A549 (cell line): ENCODE measurements around the gene NUFIP2. TPM values are rescaled to one million over a fixed set of nuclear protein-coding genes. Genes with fewer than 3 reads are reported as not detected.
"Not testable (repeated sequence)": the region's sequence is repeated elsewhere in the genome, so short reads cannot be mapped to it uniquely, and the experiment has no call there.

Source experiments
- ATAC-seq, 2 experiments: fragments of 200-7000 bp in 1 of 2; fragments of >200 bp in 1 of 2; cut with Nextera tagmentation in 1 of 2; cut with Tn5 transposase in 1 of 2; 3 replicates each; pipeline versions ENCODE4 v1.8.0 to v1.9.1; 2018 to 2020; ENCODE audit warnings: mild to moderate bottlenecking in 1 of 2, moderate library complexity in 1 of 2
- CTCF ChIA-PET: fragments of 300-600 bp; sonication (Branson Sonifier 250); formaldehyde crosslinking; extraction: SDS; loops from one replicate; lab custom pipeline; 2021; ENCODE audit warnings: antibody characterized with exemption, inconsistent platforms; lab: Yijun Ruan, JAX
- POLR2A ChIA-PET: fragments of 350-600 bp; formaldehyde crosslinking; extraction: SDS; loops from one replicate; lab custom pipeline; 2021; ENCODE audit warnings: antibody characterized with exemption, inconsistent platforms; lab: Yijun Ruan, JAX
- DNase-seq, 2 experiments: peaks; one replicate each; pipeline versions ENCODE4 v3.0.0 to v3.0.0-alpha.2; 2011 to 2016; ENCODE audit warnings: low read depth in 1 of 2, low spot score in 1 of 2
- FAIRE-seq: peaks from 2 replicates; lab custom pipeline; 2011; peaks lifted over from hg19 to GRCh38; lab: Jason Lieb, UNC
- H3K27ac ChIP-seq, 2 experiments: fragments of >200 bp; sonication (Bioruptor Twin); formaldehyde crosslinking; 3 replicates each; pipeline ENCODE4 v1.5.1; 2016 to 2017
- H3K4me1 ChIP-seq: fragments of >200 bp; sonication (Bioruptor Twin); formaldehyde crosslinking; 3 replicates; pipeline ENCODE4 v1.6.1; 2016
- H3K4me2 ChIP-seq: fragments of >200 bp; sonication (Bioruptor Twin); formaldehyde crosslinking; 3 replicates; pipeline ENCODE4 v1.6.1; 2016
- H3K4me3 ChIP-seq: fragments of >200 bp; sonication (Bioruptor Twin); formaldehyde crosslinking; 3 replicates; pipeline ENCODE4 v1.5.1; 2016
- H3K9me3 ChIP-seq: fragments of >200 bp; sonication (Bioruptor Twin); formaldehyde crosslinking; 3 replicates; pipeline ENCODE4 v1.6.1; 2016
- CHD2 ChIP-seq: fragments of 150-350 bp; IDR thresholded peaks from 2 replicates; pipeline ENCODE4 v1.6.1; 2014; ENCODE audit warnings: low read length; ENCODE audit not compliant: partially characterized antibody
- E2F6 ChIP-seq: IDR thresholded peaks from 2 replicates; pipeline ENCODE4 v1.6.1; 2012; ENCODE audit warnings: low read depth, borderline replicate concordance
- EHMT2 ChIP-seq: fragments of 200-600 bp; sonication (generic); IDR thresholded peaks from 2 replicates; pipeline ENCODE4 v1.6.1; 2016; ENCODE audit warnings: antibody characterized with exemption, low read depth, mild to moderate bottlenecking, moderate library complexity
- ELK1 ChIP-seq: fragments of 150-350 bp; IDR thresholded peaks from 2 replicates; pipeline ENCODE4 v1.6.1; 2014; ENCODE audit warnings: low read depth, mild to moderate bottlenecking, low read length
- FOSL2 ChIP-seq, 2 experiments: fragments of 450-650 bp in 1 of 2; fragments of >200 bp in 1 of 2; sonication (Bioruptor Twin) in 1 of 2; formaldehyde crosslinking; IDR thresholded peaks; 2 replicates each; pipeline versions ENCODE4 v1.5.0 to v1.6.1; 2016 to 2020; ENCODE audit warnings: mild to moderate bottlenecking in 1 of 2, moderate library complexity in 1 of 2
- FOXS1 ChIP-seq: fragments of 250-450 bp; sonication (Bioruptor Pico); IDR thresholded peaks from 2 replicates; pipeline ENCODE4 v1.5.0; 2020; ENCODE audit warnings: mild to moderate bottlenecking, moderate library complexity
- GATA3 ChIP-seq: IDR thresholded peaks from 2 replicates; pipeline ENCODE4 v1.6.1; 2012; ENCODE audit warnings: borderline replicate concordance
- HOXA7 ChIP-seq: fragments of 250-450 bp; sonication (Bioruptor Pico); IDR thresholded peaks from 2 replicates; pipeline ENCODE4 v1.5.0; 2020; ENCODE audit warnings: mild to moderate bottlenecking, moderate library complexity
- HOXB5 ChIP-seq: fragments of 250-450 bp; sonication (Bioruptor Pico); IDR thresholded peaks from 2 replicates; pipeline ENCODE4 v1.5.0; 2020; ENCODE audit warnings: mild to moderate bottlenecking, moderate library complexity
- JUNB ChIP-seq: fragments of >200 bp; sonication (Bioruptor Twin); formaldehyde crosslinking; IDR thresholded peaks from 2 replicates; pipeline ENCODE4 v1.6.1; 2016
- NFE2L2 ChIP-seq: fragments of 150-350 bp; conservative IDR thresholded peaks from 2 replicates; pipeline ENCODE4 v1.6.1; 2014; ENCODE audit warnings: low read length
- PHF8 ChIP-seq: fragments of 200-600 bp; sonication (generic); IDR thresholded peaks from 2 replicates; pipeline ENCODE4 v1.6.1; 2016; ENCODE audit warnings: low read depth, mild to moderate bottlenecking, antibody characterized with exemption, moderate library complexity, borderline replicate concordance
- POLR2A ChIP-seq: IDR thresholded peaks from 2 replicates; pipeline ENCODE4 v1.6.1; 2012; ENCODE audit warnings: mild to moderate bottlenecking, low read length
- POLR2AphosphoS2 ChIP-seq: conservative IDR thresholded peaks from 2 replicates; pipeline ENCODE4 v1.6.1; 2012; ENCODE audit warnings: low read length, improper control_type of control experiment, inconsistent platforms
- RAD21 ChIP-seq, 2 experiments: fragments of >200 bp in 1 of 2; sonication (Bioruptor Twin) in 1 of 2; formaldehyde crosslinking in 1 of 2; IDR thresholded peaks in 1 of 2; conservative IDR thresholded peaks in 1 of 2; 2 replicates in 1 of 2; 3 replicates in 1 of 2; pipeline ENCODE4 v1.6.1; 2012 to 2018; ENCODE audit warnings: inconsistent platforms in 1 of 2
- RARB ChIP-seq: fragments of 250-450 bp; sonication (Bioruptor Pico); IDR thresholded peaks from 2 replicates; pipeline ENCODE4 v1.8.0; 2021; ENCODE audit warnings: mild to moderate bottlenecking, moderate library complexity
- RFX5 ChIP-seq: fragments of 450-650 bp; IDR thresholded peaks from 2 replicates; pipeline ENCODE4 v1.7.1; 2014; ENCODE audit warnings: antibody characterized with exemption, mild to moderate bottlenecking, moderate library complexity
- RNF2 ChIP-seq: fragments of 200-600 bp; sonication (generic); IDR thresholded peaks from 2 replicates; pipeline ENCODE4 v1.6.1; 2016; ENCODE audit warnings: low read depth, mild to moderate bottlenecking, antibody characterized with exemption, moderate library complexity, borderline replicate concordance
- TP53 ChIP-seq: fragments of 250-450 bp; sonication (Bioruptor Pico); IDR thresholded peaks from 2 replicates; pipeline ENCODE4 v1.5.0; 2021; ENCODE audit warnings: mild to moderate bottlenecking, moderate library complexity
- ZNF302 ChIP-seq: fragments of 250-450 bp; sonication (Bioruptor Pico); IDR thresholded peaks from 2 replicates; pipeline ENCODE4 v1.9.0; 2021; ENCODE audit warnings: inconsistent platforms, mild to moderate bottlenecking, moderate library complexity
- WGBS: methylation state at CpG from one replicate; pipeline ENCODE4 v1.1.6; 2017; ENCODE audit errors: missing lambda C conversion rate; 5-methylcytosine and 5-hydroxymethylcytosine counted together
- polyA plus RNA-seq, 4 experiments: library from polyadenylated mRNA; depleted of rRNA in 3 of 4; stranded (reverse); fragments of >200 nt; fragmentation: RNase III in 1 of 4; extraction: RNeasy Plus Mini Kit Qiagen cat#74134 plus additional on column Dnase treatment in 1 of 4; gene quantifications; 2 replicates in 3 of 4; 3 replicates in 1 of 4; pipeline ENCODE4 v1.2.3, GENCODE V29; 2011 to 2017
- TF ChIP-seq, protein P1 (sequence below): IDR thresholded peaks from 2 replicates; pipeline ENCODE4 v1.6.1; 2012
- TF ChIP-seq, protein P2 (sequence below): fragments of 450-650 bp; IDR thresholded peaks from 2 replicates; pipeline ENCODE4 v1.6.1; 2014; ENCODE audit warnings: antibody characterized with exemption

NUFIP2 gene
- polyA plus RNA-seq, 2 of the 4 experiments (the other 2 are of a cell fraction) = 29.4 to 33.1 TPM

DNA sequence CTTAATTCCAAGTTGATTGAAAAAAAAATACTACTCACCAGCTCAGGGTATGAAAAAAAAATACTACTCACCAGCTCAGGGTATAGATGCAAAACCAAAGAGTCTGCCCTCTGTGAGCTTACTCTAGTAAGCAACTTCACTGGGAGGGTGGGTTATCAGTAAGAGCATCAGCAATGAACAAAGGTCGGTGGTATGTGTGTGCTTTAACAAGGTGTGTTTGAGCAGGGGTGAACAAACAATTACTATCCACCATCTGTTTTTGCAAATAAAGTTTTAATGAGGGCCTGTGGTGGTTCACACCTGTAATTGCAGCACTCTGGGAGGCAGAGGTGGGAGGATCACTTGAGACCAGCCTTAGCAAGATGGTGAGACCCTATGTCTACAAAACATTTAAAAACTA is 20.0 kb downstream of the NUFIP2 start:
- Histone ChIP-seq H3K4me2 (no peak overlapping the region), H3K4me3 (no peak overlapping the region), H3K4me1 (peaks cover 12% of the 10 kb centered on the region; the same call in 2 of the 3 replicates), H3K27ac (no peak overlapping the region), H3K9me3 (peaks cover 5% of the 10 kb centered on the region)
- WGBS = 78% methylated on average over 1 of the region's 1 CpG
- FAIRE-seq (no peak), ATAC-seq (no peak), DNase-seq (no peak)
- ChIA-PET POLR2A (interaction anchor here (0.7 to 1.1 kb wide), 2 partner anchors 20 to 33 kb away, joined by 3 to 4 read pairs; partner anchors contain the start of gene NUFIP2), CTCF (interaction anchor here (0.6 to 1.9 kb wide), 11 partner anchors 12 to 964 kb away, joined by 3 to 11 read pairs (median 4); partner anchors contain the start of gene MYO18A)
- TF ChIP-seq RFX5 = no peak
- no peak for TF ChIP-seq HOXA7 (CRISPR knock-in tag)
- no peak for TF ChIP-seq TP53 (CRISPR knock-in tag)
- no peak for TF ChIP-seq NFE2L2
- TF ChIP-seq ZNF302 (CRISPR knock-in tag) = no peak
- no peak for TF ChIP-seq JUNB
- TF ChIP-seq FOSL2 (IDR thresholded peaks at IDR 0.05) = no peak
- TF ChIP-seq FOSL2 (CRISPR knock-in tag; IDR thresholded peaks at IDR 0.05) = no peak
- TF ChIP-seq RARB (CRISPR knock-in tag) = no peak

- ATAC-seq, H3K4me2 ChIP-seq, DNase-seq, H3K4me1 ChIP-seq, H3K9me3 ChIP-seq, FAIRE-seq, H3K4me3 ChIP-seq, H3K27ac ChIP-seq, POLR2A ChIA-PET: not testable (repeated sequence)
- CTCF ChIA-PET = interaction anchor here (1.4 kb wide), 2 partner anchors 19 to 53 kb away, joined by 3 to 6 read pairs; no protein-coding TSS in a partner anchor
- 93% methylated on average over 8 of the region's 9 CpGs for WGBS
Observed at GRCh38 chr17:29271980-29272379, 22.0 kb downstream of the NUFIP2 start.

DNA sequence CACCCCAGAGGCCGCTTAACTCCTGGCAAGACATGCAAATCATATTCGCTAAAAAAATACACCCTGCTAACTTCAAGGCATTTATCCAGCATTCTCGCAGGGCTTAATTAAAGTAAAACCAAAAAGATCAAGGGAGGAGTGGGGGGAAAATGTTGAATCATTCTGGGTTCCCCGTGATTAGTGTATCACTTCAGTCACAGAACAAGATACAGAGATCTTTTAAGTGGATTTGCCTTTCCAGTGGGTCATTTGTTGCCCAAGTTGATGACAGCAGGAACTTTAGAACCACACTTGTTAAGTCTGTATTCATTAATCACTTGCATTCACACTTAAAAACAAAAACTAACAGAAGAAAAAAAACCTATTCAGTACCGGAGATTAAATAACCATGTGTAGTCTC is 30.0 kb downstream of the NUFIP2 start:
- H3K4me1 ChIP-seq = peaks cover 6% of the 10 kb centered on the region; the same call in 2 of the 3 replicates
- H3K4me3 ChIP-seq = no peak overlapping the region
- no peak overlapping the region for H3K27ac ChIP-seq
- no peak for TF ChIP-seq POLR2AphosphoS2
- TF ChIP-seq FOSL2 (IDR thresholded peaks at IDR 0.05) = no peak
- no peak for TF ChIP-seq FOSL2 (CRISPR knock-in tag; IDR thresholded peaks at IDR 0.05)
- TF ChIP-seq POLR2A = no peak
- TF ChIP-seq CHD2 = no peak
- no peak for TF ChIP-seq HOXB5 (CRISPR knock-in tag)
- TF ChIP-seq FOXS1 = no peak
- TF ChIP-seq EHMT2 = no peak
- TF ChIP-seq E2F6 = no peak
- TF ChIP-seq, protein P1, sequence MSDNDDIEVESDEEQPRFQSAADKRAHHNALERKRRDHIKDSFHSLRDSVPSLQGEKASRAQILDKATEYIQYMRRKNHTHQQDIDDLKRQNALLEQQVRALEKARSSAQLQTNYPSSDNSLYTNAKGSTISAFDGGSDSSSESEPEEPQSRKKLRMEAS = no peak
- TF ChIP-seq RNF2 = no peak
- TF ChIP-seq RAD21 (conservative IDR thresholded peaks at IDR 0.05 in 1 of 2, IDR thresholded peaks at IDR 0.05 in 1 of 2) = no peak
- TF ChIP-seq, protein P2, sequence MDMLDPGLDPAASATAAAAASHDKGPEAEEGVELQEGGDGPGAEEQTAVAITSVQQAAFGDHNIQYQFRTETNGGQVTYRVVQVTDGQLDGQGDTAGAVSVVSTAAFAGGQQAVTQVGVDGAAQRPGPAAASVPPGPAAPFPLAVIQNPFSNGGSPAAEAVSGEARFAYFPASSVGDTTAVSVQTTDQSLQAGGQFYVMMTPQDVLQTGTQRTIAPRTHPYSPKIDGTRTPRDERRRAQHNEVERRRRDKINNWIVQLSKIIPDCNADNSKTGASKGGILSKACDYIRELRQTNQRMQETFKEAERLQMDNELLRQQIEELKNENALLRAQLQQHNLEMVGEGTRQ = no peak
- TF ChIP-seq ELK1 = no peak
- TF ChIP-seq PHF8 = no peak
- TF ChIP-seq TP53 (CRISPR knock-in tag) = no peak
- no peak for TF ChIP-seq GATA3
- TF ChIP-seq JUNB = no peak
- DNase-seq (no peak), ATAC-seq (no peak), FAIRE-seq (no peak)
- 88% methylated on average over 5 of the region's 5 CpGs for WGBS
- no peaks in the 10 kb centered on the region for H3K9me3 ChIP-seq
- ChIA-PET CTCF (interaction anchor here (0.8 to 1.2 kb wide), 3 partner anchors 13 to 119 kb away, joined by 3 to 4 read pairs (median 4); no protein-coding TSS in a partner anchor), POLR2A (no interaction called here)
- no peak overlapping the region for H3K4me2 ChIP-seq
